Bronchial epithelial cell (primary cell): ENCODE results near the gene HSBP1. TPM values are rescaled to one million over a fixed set of nuclear protein-coding genes. Genes with fewer than 3 reads are reported as not detected.

Experiments used
- DNase-seq: peaks from one replicate; pipeline ENCODE4 v3.0.0-alpha.2; 2010; ENCODE audit warnings: low read depth
- FAIRE-seq: peaks from 2 replicates; lab custom pipeline; 2011; peaks lifted over from hg19 to GRCh38; lab: Jason Lieb, UNC
- H3K27me3 ChIP-seq: 2 replicates; pipeline ENCODE4 v1.5.1; 2011; ENCODE audit warnings: low read length; ENCODE audit not compliant: control insufficient read depth, insufficient read depth
- H3K36me3 ChIP-seq: 2 replicates; pipeline ENCODE4 v1.5.1; 2011; ENCODE audit warnings: low read length; ENCODE audit not compliant: control insufficient read depth, insufficient read depth
- H3K4me3 ChIP-seq: 2 replicates; pipeline ENCODE4 v1.5.1; 2011; ENCODE audit warnings: mild to moderate bottlenecking, low read depth, low read length, control low read depth
- CTCF ChIP-seq: IDR thresholded peaks from 2 replicates; pipeline ENCODE4 v1.5.1; 2011; ENCODE audit warnings: mild to moderate bottlenecking, moderate library complexity, low read length, control low read depth, inconsistent platforms; ENCODE audit not compliant: insufficient read depth, severe bottlenecking
- total RNA-seq: library from RNA; depleted of rRNA; stranded (reverse); fragments of >200 nt; gene quantifications from 2 replicates; pipeline ENCODE4 v1.2.1, GENCODE V29; 2014

The HSBP1 gene
- total RNA-seq, result 20.0 and 152 TPM in 2 replicates

- no peak for TF ChIP-seq CTCF
These were observed at the start of gene HSBP1 for GRCh38 chr16:83807710-83808572. Gene HSBP1, plus strand, starts transcription at chr16:83807978. Its CDS starts 99 bp downstream, at chr16:83808077.

GRCh38 chr16:83762141-83762991 is 45.4 kb upstream of the HSBP1 start:
- no peak overlapping the region for H3K4me3 ChIP-seq
- TF ChIP-seq CTCF, result no peak
- no peaks in the 10 kb centered on the region for H3K36me3 ChIP-seq
- no peak for FAIRE-seq
- H3K27me3 ChIP-seq, result no peaks in the 10 kb centered on the region
- no peak for DNase-seq

More at GRCh38 chr16:83807710-83808572, at the start of gene HSBP1:
- peaks cover 2% of the 10 kb centered on the region for H3K36me3 ChIP-seq
- DNase-seq (peak; percentile 75), FAIRE-seq (no peak)
- H3K27me3 ChIP-seq, result no peaks in the 10 kb centered on the region
- peak within 1 kb of the TSS; percentile 76 for H3K4me3 ChIP-seq

GRCh38 chr16:83762992-83763358 is 44.8 kb upstream of the HSBP1 start:
- FAIRE-seq (no peak), DNase-seq (no peak)
- Histone ChIP-seq H3K4me3 (no peak overlapping the region), H3K27me3 (no peaks in the 10 kb centered on the region), H3K36me3 (no peaks in the 10 kb centered on the region)
- TF ChIP-seq CTCF, result no peak

GRCh38 chr16:83768986-83769385 is 38.8 kb upstream of the HSBP1 start:
- Histone ChIP-seq H3K36me3 (no peaks in the 10 kb centered on the region), H3K4me3 (no peak overlapping the region), H3K27me3 (no peaks in the 10 kb centered on the region)
- FAIRE-seq (no peak), DNase-seq (no peak)
- TF ChIP-seq CTCF, result no peak

- Histone ChIP-seq H3K27me3 (no peaks in the 10 kb centered on the region), H3K4me3 (no peak overlapping the region), H3K36me3 (no peaks in the 10 kb centered on the region)
- TF ChIP-seq CTCF, result no peak
- DNase-seq, result no peak
- no peak for FAIRE-seq
These were observed 38.3 kb upstream of the HSBP1 start for GRCh38 chr16:83769397-83770008.
